ENCODE results near the gene ZNF850. TPM values are rescaled to one million over a fixed set of nuclear protein-coding genes. Genes with fewer than 3 reads are reported as not detected.
"Not testable (repeated sequence)": the region's sequence is repeated elsewhere in the genome, so short reads cannot be mapped to it uniquely, and the experiment has no call there.

The ZNF850 gene
- total and polyA plus RNA-seq, 10 donors = 0.36 to 7.8 (median 3.6) TPM

GRCh38 chr19:36750066-36750691 is 22.4 kb downstream of the ZNF850 start:
- intact Hi-C loops (cut with DNase I; ENCODE audit: low total_unique reads) = no loop called here
- H3K4me3 ChIP-seq = peak overlapping the region in 1 of 8 donors; percentile 13
- no peak overlapping the region for H3K27ac ChIP-seq
- no peak for DNase-seq
- H3K4me1 ChIP-seq = no peaks in the 10 kb centered on the region
- H3K36me3 ChIP-seq = peaks cover 26 to 100% (median 88%) of the 10 kb centered on the region in 6 donors
- peaks cover 57 to 100% (median 100%) of the 10 kb centered on the region in 8 donors for H3K9me3 ChIP-seq
- no peak for TF ChIP-seq POLR2A (IDR thresholded peaks at IDR 0.05)
- H3K27me3 ChIP-seq (replicated peaks in 1 of 7) = no peaks in the 10 kb centered on the region
- WGBS, 5 donors = 96 to 99% (median 97%) methylated on average over 4 of the region's 4 CpGs

- H3K4me3 ChIP-seq = peak overlapping the region in 1 of 8 donors; percentile 13
These were observed 23.0 kb downstream of the ZNF850 start for GRCh38 chr19:36749613-36750012.

GRCh38 chr19:36748431-36749275 is 24.0 kb downstream of the ZNF850 start:
- Histone ChIP-seq H3K27me3 (replicated peaks in 1 of 7) (no peaks in the 10 kb centered on the region), H3K9me3 (peaks cover 65 to 100% (median 100%) of the 10 kb centered on the region in 8 donors), H3K36me3 (peaks cover 26 to 100% (median 77%) of the 10 kb centered on the region in 6 donors), H3K4me3 (peak overlapping the region in 1 of 8 donors; percentile 13), H3K27ac (no peak overlapping the region), H3K4me1 (no peaks in the 10 kb centered on the region)
- 96 to 98% (median 98%) methylated on average over 10 of the region's 10 CpGs for WGBS, 5 donors
- no peak for DNase-seq
- intact Hi-C loops (cut with DNase I; ENCODE audit: low total_unique reads) = no loop called here
- no peak for TF ChIP-seq POLR2AphosphoS5 (IDR thresholded peaks at IDR 0.05)
- TF ChIP-seq CTCF (IDR thresholded peaks at IDR 0.05 in 8 of 11, conservative IDR thresholded peaks at IDR 0.05 in 3 of 11) = no peak
- no peak for TF ChIP-seq POLR2A (IDR thresholded peaks at IDR 0.05)

More at GRCh38 chr19:36749613-36750012, 23.0 kb downstream of the ZNF850 start:
- Histone ChIP-seq H3K9me3 (peaks cover 62 to 100% (median 100%) of the 10 kb centered on the region in 8 donors), H3K36me3 (peaks cover 26 to 100% (median 84%) of the 10 kb centered on the region in 6 donors)
- 95 to 98% (median 97%) methylated on average over 8 of the region's 8 CpGs for WGBS, 5 donors
- H3K4me1 ChIP-seq; DNase-seq; H3K27me3 ChIP-seq (replicated peaks in 1 of 7); intact Hi-C loops (cut with DNase I; ENCODE audit: low total_unique reads); H3K27ac ChIP-seq: not testable (repeated sequence)

GRCh38 chr19:36747750-36748149 is 24.9 kb downstream of the ZNF850 start:
- H3K27me3 ChIP-seq (replicated peaks in 1 of 7) = no peaks in the 10 kb centered on the region
- H3K27ac ChIP-seq = no peak overlapping the region
- 94 to 98% (median 97%) methylated on average over 10 of the region's 10 CpGs for WGBS, 5 donors
- H3K4me3 ChIP-seq = no peak overlapping the region
- no peaks in the 10 kb centered on the region for H3K4me1 ChIP-seq
- H3K36me3 ChIP-seq = peaks cover 26 to 99% (median 68%) of the 10 kb centered on the region in 6 donors
- no peak for DNase-seq
- H3K9me3 ChIP-seq = peaks cover 63 to 100% (median 100%) of the 10 kb centered on the region in 8 donors
- no peak for TF ChIP-seq POLR2A (IDR thresholded peaks at IDR 0.05)
- TF ChIP-seq POLR2AphosphoS5 (IDR thresholded peaks at IDR 0.05) = no peak
- no peak for TF ChIP-seq CTCF (IDR thresholded peaks at IDR 0.05 in 8 of 11, conservative IDR thresholded peaks at IDR 0.05 in 3 of 11)
- intact Hi-C loops (cut with DNase I; ENCODE audit: low total_unique reads) = no loop called here

GRCh38 chr19:36745870-36746269 is 26.7 kb downstream of the ZNF850 start:
- peaks cover 65 to 100% (median 100%) of the 10 kb centered on the region in 8 donors for H3K9me3 ChIP-seq
- H3K4me3 ChIP-seq = peak overlapping the region in 1 of 8 donors; percentile 3
- TF ChIP-seq POLR2AphosphoS5 (IDR thresholded peaks at IDR 0.05) (no peak), POLR2A (IDR thresholded peaks at IDR 0.05) (no peak), CTCF (IDR thresholded peaks at IDR 0.05 in 8 of 11, conservative IDR thresholded peaks at IDR 0.05 in 3 of 11) (no peak)
- 94 to 99% (median 97%) methylated on average over 4 of the region's 4 CpGs for WGBS, 5 donors
- intact Hi-C loops (cut with DNase I; ENCODE audit: low total_unique reads) = no loop called here
- no peaks in the 10 kb centered on the region for H3K4me1 ChIP-seq
- peaks cover 23 to 91% (median 50%) of the 10 kb centered on the region in 6 donors for H3K36me3 ChIP-seq
- H3K27ac ChIP-seq = no peak overlapping the region
- H3K27me3 ChIP-seq (replicated peaks in 1 of 7) = no peaks in the 10 kb centered on the region
- DNase-seq = no peak

GRCh38 chr19:36736166-36736565 is 36.4 kb downstream of the ZNF850 start:
- H3K4me3 ChIP-seq; intact Hi-C loops (cut with DNase I; ENCODE audit: low total_unique reads); DNase-seq; H3K4me1 ChIP-seq; H3K27ac ChIP-seq; H3K27me3 ChIP-seq (replicated peaks in 1 of 7): not testable (repeated sequence)
- peaks cover 0 to 58% (median 10%) of the 10 kb centered on the region in 6 donors for H3K36me3 ChIP-seq
- H3K9me3 ChIP-seq = peaks cover 59 to 100% (median 100%) of the 10 kb centered on the region in 8 donors
- WGBS, 5 donors = 69 to 87% (median 77%) methylated on average over 8 to 9 of the region's 9 CpGs
